Kidney (tissue), 14 donors: ENCODE data around the gene RDM1. TPM values are rescaled to one million over a fixed set of nuclear protein-coding genes. Genes with fewer than 3 reads are reported as not detected.

Source experiments
- DNase-seq, 5 donors: peaks; one replicate each; pipeline ENCODE4 v3.0.0-alpha.2; 2013 to 2020
- FAIRE-seq: peaks from 2 replicates; lab custom pipeline; 2012; peaks lifted over from hg19 to GRCh38; lab: Jason Lieb, UNC
- H3K27ac ChIP-seq, 2 donors: one replicate each; pipeline ENCODE4 v1.7.0; 2013; ENCODE audit warnings: low read depth in 2 of 2, low read length in 2 of 2, inconsistent platforms in 1 of 2
- H3K27me3 ChIP-seq: one replicate; pipeline ENCODE4 v1.7.1; 2013; ENCODE audit warnings: low read length, inconsistent platforms; ENCODE audit not compliant: control insufficient read depth, insufficient read depth
- H3K36me3 ChIP-seq, 3 donors: one replicate each; pipeline versions ENCODE4 v1.7.0 to v1.7.1; 2013; ENCODE audit warnings: low read length in 3 of 3, control low read depth in 1 of 3, inconsistent platforms in 1 of 3; ENCODE audit not compliant: insufficient read depth in 3 of 3, control insufficient read depth in 2 of 3
- H3K4me1 ChIP-seq, 3 donors: one replicate each; pipeline versions ENCODE4 v1.7.0 to v1.7.1; 2013; ENCODE audit warnings: low read length in 3 of 3, inconsistent platforms in 1 of 3, low read depth in 1 of 3; ENCODE audit not compliant: control insufficient read depth in 2 of 3, insufficient read depth in 2 of 3
- H3K4me3 ChIP-seq, 3 donors: one replicate each; pipeline versions ENCODE4 v1.7.0 to v1.8.1; 2013; ENCODE audit warnings: low read length in 3 of 3, control low read depth in 1 of 3, inconsistent platforms in 1 of 3
- H3K9ac ChIP-seq, 3 donors: one replicate each; pipeline versions ENCODE4 v1.7.0 to v1.7.1; 2013; ENCODE audit warnings: low read length in 3 of 3, control low read depth in 1 of 3, inconsistent platforms in 1 of 3
- H3K9me3 ChIP-seq, 3 donors: one replicate each; pipeline versions ENCODE4 v1.7.0 to v1.7.1; 2013; ENCODE audit warnings: low read length in 3 of 3, control low read depth in 1 of 3, inconsistent platforms in 1 of 3; ENCODE audit not compliant: control insufficient read depth in 2 of 3, insufficient read depth in 1 of 3
- intact Hi-C: fragments of 100-400 bp; cut with DNase I; formaldehyde crosslinking; loops from one replicate; pipeline ENCODE4 v1.11.1; 2022
- polyA plus RNA-seq: library from polyadenylated mRNA; stranded (reverse); fragments of 350-450 nt; fragmentation: Illumina TruSeq; extraction: RNeasy Lipid Tissue Mini Kit (QIAGEN cat#74804); gene quantifications from one replicate; pipeline ENCODE4 v1.2.3, GENCODE V29; 2014; ENCODE audit warnings: low read depth, low replicate concordance; ENCODE audit not compliant: insufficient read depth
- total RNA-seq: library from RNA; stranded (reverse); fragmentation: NEBNext Ultra II Directional; extraction: Animal tissue kit (Norgen Biotek cat#: 25700); gene quantifications from one replicate; pipeline ENCODE4 v1.2.1, GENCODE V29; 2021
- TF ChIP-seq, protein P1 (sequence below): IDR thresholded peaks from 3 replicates; pipeline ENCODE4 v1.5.1; 2012; ENCODE audit warnings: mild to moderate bottlenecking, moderate library complexity, borderline replicate concordance; ENCODE audit not compliant: insufficient read depth; ENCODE audit errors: extremely low read depth
- donor health status: control.
- donor health status: control.
- donor health status: control.
- donor health status: control.
- donor health status: control.
- donor health status: DM: yes; HTN: yes; CAD: no.
- donor health status: Normal renal cell carcinoma (clear cell type).

RDM1 gene
- total and polyA plus RNA-seq, 2 donors from 2014 or later = 0.56 TPM; not detected in 1

DNA sequence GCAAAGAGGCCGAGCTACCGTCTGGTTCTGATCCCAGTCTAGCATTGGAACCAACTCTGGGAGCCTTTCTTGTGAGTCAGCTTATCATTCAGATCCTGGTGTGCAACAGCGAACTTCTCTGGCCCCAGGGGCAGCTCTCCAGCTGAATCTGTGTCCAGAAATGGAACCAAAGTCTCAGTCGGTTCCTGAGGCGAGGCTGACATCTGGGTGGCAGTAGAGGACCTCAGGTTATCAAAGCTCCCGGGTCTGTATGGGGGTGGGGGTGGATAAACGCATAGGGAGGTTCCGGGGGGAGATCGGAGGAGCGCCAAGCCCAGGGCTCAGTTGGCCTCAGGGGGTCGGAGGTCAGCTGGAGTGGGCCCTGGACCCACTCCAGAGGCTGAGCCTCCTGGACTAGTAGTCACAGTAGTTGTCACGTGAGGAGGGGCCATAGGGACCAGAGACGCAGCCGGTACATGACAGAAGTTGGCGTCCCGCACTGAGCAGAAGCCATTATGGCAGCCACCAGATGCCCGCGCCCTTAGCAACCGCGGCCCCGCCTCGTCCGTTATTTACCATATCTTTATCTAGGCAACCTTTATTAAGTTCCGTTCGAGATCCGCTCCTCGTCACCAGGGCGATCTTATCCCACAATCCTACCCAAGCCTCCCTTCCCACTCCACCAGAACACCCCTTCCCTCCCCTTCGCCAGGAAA, 12.9 kb downstream of the RDM1 start:
- TF ChIP-seq, protein P1, sequence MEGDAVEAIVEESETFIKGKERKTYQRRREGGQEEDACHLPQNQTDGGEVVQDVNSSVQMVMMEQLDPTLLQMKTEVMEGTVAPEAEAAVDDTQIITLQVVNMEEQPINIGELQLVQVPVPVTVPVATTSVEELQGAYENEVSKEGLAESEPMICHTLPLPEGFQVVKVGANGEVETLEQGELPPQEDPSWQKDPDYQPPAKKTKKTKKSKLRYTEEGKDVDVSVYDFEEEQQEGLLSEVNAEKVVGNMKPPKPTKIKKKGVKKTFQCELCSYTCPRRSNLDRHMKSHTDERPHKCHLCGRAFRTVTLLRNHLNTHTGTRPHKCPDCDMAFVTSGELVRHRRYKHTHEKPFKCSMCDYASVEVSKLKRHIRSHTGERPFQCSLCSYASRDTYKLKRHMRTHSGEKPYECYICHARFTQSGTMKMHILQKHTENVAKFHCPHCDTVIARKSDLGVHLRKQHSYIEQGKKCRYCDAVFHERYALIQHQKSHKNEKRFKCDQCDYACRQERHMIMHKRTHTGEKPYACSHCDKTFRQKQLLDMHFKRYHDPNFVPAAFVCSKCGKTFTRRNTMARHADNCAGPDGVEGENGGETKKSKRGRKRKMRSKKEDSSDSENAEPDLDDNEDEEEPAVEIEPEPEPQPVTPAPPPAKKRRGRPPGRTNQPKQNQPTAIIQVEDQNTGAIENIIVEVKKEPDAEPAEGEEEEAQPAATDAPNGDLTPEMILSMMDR = no peak
- no peak overlapping the region for H3K27ac ChIP-seq
- intact Hi-C loops = no loop called here
- no peaks in the 10 kb centered on the region for H3K9me3 ChIP-seq
- peaks cover 0 to 2% (median 0%) of the 10 kb centered on the region in 3 donors for H3K4me1 ChIP-seq
- no peaks in the 10 kb centered on the region for H3K36me3 ChIP-seq
- no peaks in the 10 kb centered on the region for H3K27me3 ChIP-seq
- no peak overlapping the region for H3K4me3 ChIP-seq
- H3K9ac ChIP-seq = no peak overlapping the region
- DNase-seq (no peak), FAIRE-seq (no peak)

DNA sequence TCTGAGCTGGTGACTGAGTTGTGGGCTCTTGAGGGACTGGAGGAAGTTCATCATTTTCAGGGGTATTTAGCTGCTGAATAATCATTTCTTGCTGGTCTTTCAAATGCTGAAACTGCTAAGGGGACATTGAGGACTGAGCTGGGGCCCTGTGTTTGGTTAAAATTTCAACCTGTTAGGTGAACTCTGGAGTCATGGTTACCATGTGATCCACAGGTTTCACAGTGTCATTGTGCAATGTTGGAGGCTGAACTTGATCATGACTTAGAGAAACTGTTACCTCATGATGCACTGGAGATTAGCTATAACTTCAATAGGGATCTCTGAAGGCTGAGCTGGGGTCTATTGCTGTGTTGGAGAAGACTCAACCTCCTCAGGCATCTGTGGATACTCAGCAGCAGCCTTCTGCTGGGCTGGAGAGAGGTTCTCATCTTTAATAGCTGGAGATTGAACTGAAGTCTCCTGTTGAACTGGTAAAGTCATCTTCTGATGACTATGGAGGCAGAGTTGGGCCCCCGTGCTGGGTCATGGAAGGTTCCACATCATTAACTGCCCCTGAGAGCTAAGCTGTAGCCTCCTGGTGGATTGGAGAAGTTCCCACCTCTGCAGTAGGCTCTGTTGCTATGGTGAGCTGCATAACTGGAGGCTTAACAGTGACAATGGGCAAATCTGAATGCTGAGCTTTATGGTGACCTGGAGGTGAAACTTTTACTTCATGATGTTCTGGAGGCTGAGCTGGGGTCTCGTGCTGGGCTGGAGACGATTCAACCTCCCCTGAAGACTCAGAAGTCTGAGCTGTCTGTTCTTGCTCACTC, 15.2 kb downstream of the RDM1 start:
- H3K9me3 ChIP-seq = no peaks in the 10 kb centered on the region
- peaks cover 0 to 2% (median 0%) of the 10 kb centered on the region in 3 donors for H3K4me1 ChIP-seq
- FAIRE-seq = no peak
- H3K27me3 ChIP-seq = no peaks in the 10 kb centered on the region
- intact Hi-C loops = no loop called here
- no peaks in the 10 kb centered on the region for H3K36me3 ChIP-seq
- TF ChIP-seq, protein P1 = no peak
- no peak overlapping the region for H3K4me3 ChIP-seq
- no peak for DNase-seq
- H3K27ac ChIP-seq = no peak overlapping the region
- H3K9ac ChIP-seq = no peak overlapping the region

DNA sequence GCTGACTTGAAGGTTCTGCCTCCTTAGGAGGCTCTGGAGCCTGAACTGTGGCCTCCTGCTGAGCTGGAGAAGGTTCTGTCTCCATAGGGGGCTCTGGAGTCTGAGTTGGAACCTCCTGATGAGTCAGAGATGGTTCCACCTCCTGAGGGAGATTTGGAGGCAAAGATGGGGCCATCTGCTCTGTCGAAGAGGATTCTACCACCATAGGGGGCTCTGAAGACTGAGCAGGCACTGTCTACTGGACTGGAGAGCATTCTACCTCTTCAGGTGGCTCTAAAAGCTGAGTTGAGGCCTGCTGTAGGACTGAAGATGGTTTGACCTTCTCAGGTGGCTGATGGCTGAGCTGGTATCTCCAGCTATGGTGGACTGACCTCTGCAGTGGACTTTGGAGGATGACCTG, 16.2 kb downstream of the RDM1 start:
- H3K9ac ChIP-seq = no peak overlapping the region
- TF ChIP-seq, protein P1 = no peak
- no peak for DNase-seq
- intact Hi-C loops = no loop called here
- peaks cover 0 to 2% (median 0%) of the 10 kb centered on the region in 3 donors for H3K4me1 ChIP-seq
- no peak overlapping the region for H3K4me3 ChIP-seq
- no peaks in the 10 kb centered on the region for H3K36me3 ChIP-seq
- no peak overlapping the region for H3K27ac ChIP-seq
- H3K27me3 ChIP-seq = no peaks in the 10 kb centered on the region
- FAIRE-seq = no peak
- no peaks in the 10 kb centered on the region for H3K9me3 ChIP-seq
